Immature natural killer cell (primary cell): ENCODE results near the gene GAS6. TPM values are rescaled to one million over a fixed set of nuclear protein-coding genes. Genes with fewer than 3 reads are reported as not detected.

Source experiments
- DNase-seq, 3 donors: peaks; one replicate each; pipeline ENCODE4 v3.0.0; 2022; ENCODE audit warnings: mixed read lengths in 1 of 3
- H3K27ac Mint-ChIP-seq, 6 donors: one replicate each; pipeline ENCODE4 v1.8.0; 2020; ENCODE audit warnings: mixed read lengths in 6 of 6, mild to moderate bottlenecking in 5 of 6, inconsistent platforms in 4 of 6, moderate library complexity in 3 of 6
- H3K27me3 Mint-ChIP-seq, 3 donors: one replicate each; pipeline ENCODE4 v1.8.0; 2020 to 2021; ENCODE audit warnings: low read depth in 3 of 3, mild to moderate bottlenecking in 3 of 3, mixed read lengths in 3 of 3, moderate library complexity in 3 of 3, inconsistent platforms in 1 of 3
- H3K36me3 Mint-ChIP-seq, 3 donors: one replicate each; pipeline ENCODE4 v1.8.0; 2020; ENCODE audit warnings: mixed read lengths in 3 of 3, inconsistent platforms in 2 of 3, mild to moderate bottlenecking in 2 of 3
- H3K4me1 Mint-ChIP-seq, 2 donors: one replicate each; pipeline ENCODE4 v1.8.0; 2020; ENCODE audit warnings: inconsistent platforms in 2 of 2, mild to moderate bottlenecking in 2 of 2, mixed read lengths in 2 of 2, moderate library complexity in 1 of 2
- H3K4me3 Mint-ChIP-seq, 5 donors: one replicate each; pipeline ENCODE4 v1.8.0; 2020; ENCODE audit warnings: mild to moderate bottlenecking in 5 of 5, mixed read lengths in 5 of 5, inconsistent platforms in 3 of 5, moderate library complexity in 3 of 5
- H3K9me3 Mint-ChIP-seq, 6 donors: one replicate each; pipeline ENCODE4 v1.8.0; 2020; ENCODE audit warnings: mild to moderate bottlenecking in 6 of 6, mixed read lengths in 6 of 6, inconsistent platforms in 4 of 6, moderate library complexity in 3 of 6
- polyA plus RNA-seq, 3 donors: library from polyadenylated mRNA; unstranded; fragments of 300-500 nt; fragmentation: Illumina TruSeq; gene quantifications; one replicate each; pipeline ENCODE4 v1.2.3, GENCODE V29; 2021

Gene GAS6
- polyA plus RNA-seq, 3 donors from 2014 or later: 1.0 to 1.2 TPM; not detected in 1

DNA sequence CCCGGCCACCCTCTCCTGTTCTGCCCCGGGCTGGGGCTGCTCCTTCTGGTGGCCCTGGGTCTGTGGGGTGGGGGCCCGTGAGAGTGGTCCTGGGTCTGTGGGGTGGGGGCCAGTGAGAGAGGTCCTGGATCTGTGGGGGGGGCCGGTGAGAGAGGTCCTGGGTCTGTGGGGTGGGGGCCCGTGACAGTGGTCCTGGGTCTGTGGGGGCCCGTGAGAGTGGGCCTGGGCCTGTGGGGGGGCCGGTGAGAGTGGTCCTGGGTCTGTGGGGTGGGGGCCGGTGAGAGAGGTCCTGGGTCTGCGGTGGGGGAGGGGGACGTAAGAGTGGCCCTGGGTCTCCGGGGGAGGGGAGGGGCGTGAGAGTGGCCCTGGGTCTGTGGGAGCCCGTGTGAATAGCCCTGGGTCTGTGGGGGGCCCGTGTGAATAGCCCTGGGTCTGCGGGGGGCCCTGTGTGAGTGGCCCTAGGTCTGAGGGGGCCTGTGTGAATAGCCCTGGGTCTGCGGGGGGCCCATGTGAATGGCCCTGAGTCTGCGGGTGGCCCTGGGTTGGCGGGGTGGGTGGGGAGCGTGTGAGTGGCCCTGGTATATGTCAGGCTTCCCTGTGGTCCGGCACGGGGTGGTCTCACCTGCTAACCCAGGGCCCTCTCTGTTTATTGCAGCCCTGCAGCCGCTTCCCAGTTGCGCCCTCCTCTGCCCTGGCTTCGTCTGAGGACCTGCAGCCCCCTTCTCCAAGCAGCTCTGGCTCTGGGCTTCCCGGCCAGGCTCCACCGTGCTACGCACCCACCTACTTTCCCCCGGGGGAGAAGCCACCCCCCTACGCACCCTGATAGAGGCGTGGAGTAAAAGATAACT lies 52.6 kb downstream of the GAS6 start:
- peaks cover 0 to 6% (median 3%) of the 10 kb centered on the region in 3 donors for H3K27me3 Mint-ChIP-seq
- H3K4me3 Mint-ChIP-seq: no peak overlapping the region
- no peak for DNase-seq
- H3K9me3 Mint-ChIP-seq: peaks cover 0 to 3% (median 0%) of the 10 kb centered on the region in 6 donors
- no peaks in the 10 kb centered on the region for H3K36me3 Mint-ChIP-seq
- H3K4me1 Mint-ChIP-seq: peaks cover 11% of the 10 kb centered on the region in 2 donors
- H3K27ac Mint-ChIP-seq: no peak overlapping the region

DNA sequence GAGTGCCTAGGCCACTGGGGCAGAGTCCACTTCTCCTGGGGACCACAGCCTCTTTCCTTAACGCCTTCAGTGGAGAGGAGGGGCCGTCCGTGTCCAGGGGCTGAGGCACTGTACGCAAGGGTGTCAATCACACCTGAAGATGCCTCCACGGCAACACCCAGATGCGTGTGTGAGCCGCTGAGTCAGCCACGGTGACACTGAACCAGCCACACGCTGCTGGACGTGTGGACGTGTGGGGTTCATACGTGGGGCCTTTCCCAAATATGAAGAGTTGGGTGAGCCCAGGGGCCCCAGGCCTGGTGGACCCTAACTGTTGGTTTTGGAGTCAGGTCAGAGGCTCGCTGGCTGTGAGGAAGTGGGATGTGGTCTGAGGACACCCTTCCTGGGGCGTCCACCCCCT lies 53.2 kb downstream of the GAS6 start:
- no peak overlapping the region for H3K27ac Mint-ChIP-seq
- H3K27me3 Mint-ChIP-seq: peaks cover 0 to 5% (median 3%) of the 10 kb centered on the region in 3 donors
- no peaks in the 10 kb centered on the region for H3K36me3 Mint-ChIP-seq
- peaks cover 0 to 3% (median 0%) of the 10 kb centered on the region in 6 donors for H3K9me3 Mint-ChIP-seq
- H3K4me1 Mint-ChIP-seq: peaks cover 5% of the 10 kb centered on the region in 2 donors
- no peak for DNase-seq
- no peak overlapping the region for H3K4me3 Mint-ChIP-seq

DNA sequence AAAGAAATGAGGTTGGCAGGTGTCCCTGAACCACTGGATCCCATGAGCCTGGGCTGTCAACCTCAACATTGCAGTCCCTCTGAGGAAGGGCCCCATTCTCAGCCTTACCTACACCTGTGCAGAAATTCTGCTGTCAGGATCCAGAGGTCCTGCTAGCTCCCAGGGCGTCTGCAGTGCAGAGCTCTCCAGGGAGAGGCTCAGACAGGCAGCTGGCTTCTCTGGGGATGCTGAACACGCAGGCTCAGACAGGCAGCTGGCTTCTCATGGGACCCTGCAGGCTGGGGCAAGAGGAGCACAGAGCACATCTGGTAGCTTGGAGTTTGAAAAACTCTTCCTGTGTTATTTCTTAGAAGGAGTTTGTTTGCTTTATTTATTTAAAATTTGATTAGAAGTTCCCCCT lies 53.9 kb downstream of the GAS6 start:
- Mint-ChIP-seq H3K4me3 (no peak overlapping the region), H3K4me1 (peaks cover 0 to 1% of the 10 kb centered on the region in 2 donors), H3K27me3 (peaks cover 0 to 2% (median 0%) of the 10 kb centered on the region in 3 donors), H3K9me3 (peaks cover 0 to 3% (median 0%) of the 10 kb centered on the region in 6 donors), H3K36me3 (no peaks in the 10 kb centered on the region), H3K27ac (no peak overlapping the region)
- no peak for DNase-seq

DNA sequence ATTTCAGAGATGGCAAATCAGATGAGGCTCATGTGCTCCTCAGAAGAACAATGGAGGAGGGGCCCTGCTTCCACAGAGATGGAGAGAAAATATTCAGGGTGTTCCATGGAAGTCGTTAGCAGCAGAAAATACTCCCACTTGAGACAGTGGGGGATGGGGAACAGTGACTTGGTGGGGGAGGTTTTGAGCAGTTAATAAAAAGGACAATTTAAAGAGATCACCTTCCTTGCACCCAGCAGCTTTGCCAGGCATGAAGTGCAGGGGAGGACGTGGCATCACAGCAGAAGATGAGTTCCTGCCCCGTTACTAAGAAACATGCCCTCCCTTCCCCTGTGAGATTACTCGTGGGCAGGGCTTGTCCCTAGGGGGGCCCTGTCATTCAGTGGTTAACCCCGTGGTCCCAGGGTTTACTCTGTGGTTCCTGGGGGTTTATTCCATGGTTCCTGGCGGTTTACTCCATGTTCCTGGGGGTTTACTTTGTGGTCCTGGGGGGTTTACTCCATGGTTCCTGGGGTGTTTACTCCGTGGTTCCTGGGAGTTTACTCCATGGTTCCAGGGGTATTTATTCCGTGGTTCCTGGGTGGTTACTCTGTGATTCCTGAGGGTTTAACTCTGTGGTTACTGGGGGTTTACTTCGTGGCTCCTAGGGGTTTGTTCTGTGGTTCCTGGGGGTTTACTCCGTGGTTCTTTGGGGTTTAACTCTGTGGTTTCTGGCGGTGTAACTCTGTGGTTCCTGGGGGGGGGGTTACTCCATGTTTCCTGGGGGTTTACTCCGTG lies 55.6 kb downstream of the GAS6 start:
- Mint-ChIP-seq H3K9me3 (peaks cover 0 to 3% (median 0%) of the 10 kb centered on the region in 6 donors), H3K27ac (peak overlapping the region in 1 of 6 donors; percentile 60)

DNA sequence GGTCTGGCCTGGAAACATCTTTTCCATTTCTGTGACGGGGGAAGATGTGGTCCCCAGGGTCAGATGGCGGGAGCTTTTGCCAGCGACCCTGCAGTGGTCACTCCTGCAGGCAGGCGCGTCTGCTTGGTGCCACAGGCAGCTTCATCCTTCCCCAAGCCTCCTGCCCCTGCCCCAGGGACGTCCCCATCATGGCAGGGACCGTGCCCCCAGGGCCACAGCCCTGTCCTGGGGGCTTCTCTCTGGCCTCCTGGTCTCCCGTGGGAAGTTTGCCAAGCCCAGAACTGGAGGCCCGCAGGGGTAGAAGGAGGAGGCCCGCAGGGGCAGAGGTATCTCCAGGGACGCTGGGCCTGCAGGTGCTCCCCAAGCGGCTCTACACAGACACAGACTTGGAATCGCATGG lies 57.4 kb downstream of the GAS6 start:
- no peaks in the 10 kb centered on the region for H3K36me3 Mint-ChIP-seq
- peaks cover 0 to 1% of the 10 kb centered on the region in 2 donors for H3K4me1 Mint-ChIP-seq
- no peaks in the 10 kb centered on the region for H3K27me3 Mint-ChIP-seq
- no peak overlapping the region for H3K4me3 Mint-ChIP-seq
- H3K9me3 Mint-ChIP-seq: peaks cover 0 to 3% (median 0%) of the 10 kb centered on the region in 6 donors
- H3K27ac Mint-ChIP-seq: no peak overlapping the region
- no peak for DNase-seq

More for the DNA sequence above, 55.6 kb downstream of the GAS6 start:
- Mint-ChIP-seq H3K36me3 (no peaks in the 10 kb centered on the region), H3K27me3 (peaks cover 0 to 2% (median 0%) of the 10 kb centered on the region in 3 donors), H3K4me3 (peak overlapping the region in 1 of 5 donors; percentile 8), H3K4me1 (peaks cover 0 to 1% of the 10 kb centered on the region in 2 donors)
- no peak for DNase-seq

DNA sequence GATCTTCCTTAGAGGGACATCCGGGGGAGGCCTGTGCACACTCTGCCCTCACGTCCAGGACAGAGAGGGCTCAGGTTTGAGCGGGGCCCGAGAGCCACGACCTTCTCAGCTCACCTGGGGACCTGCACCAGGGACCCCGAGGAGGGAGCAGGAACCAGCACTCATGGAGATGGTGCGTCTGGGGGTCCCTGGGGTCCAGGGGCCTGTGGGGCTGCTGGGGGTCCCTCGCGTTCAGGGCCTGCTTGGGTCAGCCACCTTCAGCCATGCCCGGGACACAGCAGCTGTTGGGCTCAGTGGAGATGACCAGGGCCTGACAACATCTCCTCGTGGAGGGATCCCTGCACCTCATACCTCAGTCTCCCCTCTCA lies 57.8 kb downstream of the GAS6 start:
- H3K36me3 Mint-ChIP-seq: no peaks in the 10 kb centered on the region
- no peak overlapping the region for H3K4me3 Mint-ChIP-seq
- H3K9me3 Mint-ChIP-seq: peaks cover 0 to 3% (median 0%) of the 10 kb centered on the region in 6 donors
- no peak overlapping the region for H3K27ac Mint-ChIP-seq
- DNase-seq: no peak
- H3K4me1 Mint-ChIP-seq: peaks cover 0 to 1% of the 10 kb centered on the region in 2 donors
- H3K27me3 Mint-ChIP-seq: no peaks in the 10 kb centered on the region

DNA sequence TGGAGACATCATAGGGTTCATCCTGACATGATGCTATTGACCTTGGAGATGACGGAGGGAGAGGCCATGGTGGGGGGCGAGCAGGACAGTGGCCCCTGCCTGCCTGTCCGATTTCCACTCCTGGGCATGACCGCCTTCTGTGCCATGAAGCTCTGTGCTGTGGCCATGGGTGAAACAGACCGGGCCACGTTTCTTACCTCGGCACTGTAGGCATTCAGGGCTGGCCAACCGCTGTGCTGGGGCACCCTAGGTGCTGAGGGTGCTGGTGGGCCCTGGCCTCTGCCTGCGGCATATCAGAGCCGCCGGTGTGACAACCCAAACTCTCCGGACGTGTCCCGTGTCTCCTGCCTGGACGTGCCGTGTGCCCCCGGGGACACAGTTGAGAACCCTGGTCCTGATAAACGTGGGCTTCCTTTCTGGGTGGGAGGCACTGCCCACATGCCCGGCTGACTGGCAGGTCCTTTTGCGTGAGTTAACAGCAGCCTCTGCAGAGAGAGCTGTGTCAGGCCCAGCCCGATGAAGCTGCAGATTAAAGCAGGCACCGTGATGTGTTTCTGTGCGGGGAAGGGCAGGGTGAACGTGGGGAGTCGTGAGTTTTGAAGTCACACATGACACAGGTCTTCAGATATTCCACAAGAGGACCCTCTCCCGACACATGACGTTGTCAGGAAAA lies 58.3 kb downstream of the GAS6 start:
- Mint-ChIP-seq H3K9me3 (peaks cover 0 to 3% (median 0%) of the 10 kb centered on the region in 6 donors), H3K27me3 (no peaks in the 10 kb centered on the region), H3K4me3 (no peak overlapping the region), H3K4me1 (peaks cover 0 to 1% of the 10 kb centered on the region in 2 donors), H3K36me3 (no peaks in the 10 kb centered on the region), H3K27ac (no peak overlapping the region)
- DNase-seq: no peak

DNA sequence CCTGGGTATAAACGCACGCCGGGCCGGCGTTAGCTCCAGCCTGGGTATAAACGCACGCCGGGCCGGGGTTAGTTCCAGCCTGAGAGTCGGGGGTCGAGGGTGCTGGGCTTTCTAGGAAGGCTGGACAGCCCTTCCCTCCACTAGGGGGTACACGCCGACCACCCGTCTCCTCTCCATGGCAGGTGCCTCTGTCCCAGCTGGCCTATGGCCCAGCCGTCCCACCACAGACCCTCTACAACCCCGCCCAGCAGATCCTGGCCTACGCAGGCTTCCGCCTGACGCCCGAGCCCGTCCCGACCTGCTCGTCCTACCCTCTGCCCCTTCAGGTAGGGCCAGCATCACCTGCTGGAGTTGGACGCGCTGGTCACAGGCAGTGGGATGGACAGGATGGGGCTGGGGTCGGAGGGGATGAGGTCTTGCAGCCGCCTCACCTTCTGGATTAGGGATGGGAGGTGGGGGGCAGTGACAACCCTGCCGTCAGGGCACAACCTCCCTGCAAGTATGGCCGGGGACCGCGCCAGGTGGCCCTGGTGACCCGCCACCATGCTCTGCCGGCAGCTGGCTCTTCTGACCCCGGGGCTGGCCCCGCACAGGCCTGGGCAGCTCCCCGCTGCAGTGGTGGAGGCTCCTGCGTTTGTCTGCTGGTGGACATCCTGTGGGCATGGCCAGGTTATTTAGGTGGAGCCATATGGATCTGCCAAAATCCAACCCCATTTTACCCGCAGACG lies 59.0 kb downstream of the GAS6 start:
- Mint-ChIP-seq H3K4me3 (no peak overlapping the region), H3K9me3 (peaks cover 0 to 3% (median 0%) of the 10 kb centered on the region in 6 donors), H3K36me3 (no peaks in the 10 kb centered on the region), H3K27me3 (no peaks in the 10 kb centered on the region), H3K4me1 (peaks cover 0 to 1% of the 10 kb centered on the region in 2 donors), H3K27ac (no peak overlapping the region)
- DNase-seq: no peak

DNA sequence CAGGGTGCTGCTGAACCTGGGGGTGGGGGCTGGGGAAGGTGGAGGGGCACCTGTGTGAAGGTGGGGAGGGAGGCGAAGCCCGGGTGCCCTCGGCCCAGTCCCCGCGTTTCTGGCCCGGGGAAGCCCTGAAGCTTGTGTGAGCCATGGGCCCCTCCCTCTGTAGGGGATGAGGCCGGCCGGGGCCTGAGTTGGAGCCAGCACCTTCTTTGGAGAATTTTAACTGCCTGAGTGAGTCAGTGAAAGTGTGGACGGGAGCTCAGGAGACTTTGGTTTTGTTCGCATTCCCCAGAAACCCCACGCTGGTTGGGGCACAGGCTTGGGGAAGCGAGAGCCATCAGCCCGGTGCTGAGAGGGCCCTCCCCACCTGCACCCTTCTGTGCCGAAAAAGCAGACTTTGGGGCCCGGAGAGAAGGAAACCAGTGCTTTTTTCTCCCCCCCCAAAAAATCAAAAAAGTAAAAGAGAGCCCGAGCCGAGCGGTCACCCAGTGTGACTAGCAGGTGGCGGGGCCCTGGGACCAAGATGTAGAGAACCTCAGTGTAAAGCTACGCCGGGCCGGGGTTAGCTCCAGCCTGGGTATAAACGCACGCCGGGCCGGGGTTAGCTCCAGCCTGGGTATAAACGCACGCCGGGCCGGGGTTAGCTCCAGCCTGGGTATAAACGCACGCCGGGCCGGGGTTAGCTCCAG lies 59.7 kb downstream of the GAS6 start:
- Mint-ChIP-seq H3K9me3 (peaks cover 0 to 3% (median 0%) of the 10 kb centered on the region in 6 donors), H3K36me3 (no peaks in the 10 kb centered on the region), H3K27me3 (no peaks in the 10 kb centered on the region), H3K4me3 (no peak overlapping the region), H3K27ac (no peak overlapping the region), H3K4me1 (peaks cover 0 to 1% of the 10 kb centered on the region in 2 donors)
- DNase-seq: no peak

DNA sequence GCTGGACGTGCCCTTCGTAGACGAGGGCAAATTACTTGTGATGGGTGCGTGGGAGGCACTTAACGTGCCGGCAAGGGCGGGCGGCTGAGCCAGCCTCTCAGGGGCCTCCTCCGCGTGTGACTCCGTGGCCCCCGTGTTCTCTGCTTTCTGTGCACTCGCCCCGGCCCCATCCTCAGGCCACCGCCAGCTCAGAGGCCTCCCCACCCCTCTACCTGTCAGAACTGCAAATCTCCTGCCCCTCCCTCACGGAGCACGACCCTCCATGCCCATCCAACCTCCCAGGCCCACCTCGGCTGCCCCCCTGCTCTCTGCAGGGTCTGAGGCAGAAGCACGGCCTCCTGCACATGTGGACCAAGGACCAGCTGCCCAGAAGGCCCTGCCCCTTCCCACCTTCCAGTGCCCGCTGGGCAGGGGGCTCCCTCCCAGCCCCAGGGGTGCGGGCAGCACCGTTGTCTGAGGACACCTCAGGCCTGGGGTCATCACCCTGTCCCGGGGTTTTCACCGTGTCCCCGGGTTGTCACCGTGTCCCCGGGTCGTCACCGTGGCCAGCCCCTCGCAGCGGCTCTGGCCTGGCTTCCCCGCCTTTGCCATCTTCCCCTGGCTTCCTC lies 60.4 kb downstream of the GAS6 start:
- Mint-ChIP-seq H3K27me3 (no peaks in the 10 kb centered on the region), H3K36me3 (no peaks in the 10 kb centered on the region), H3K27ac (no peak overlapping the region), H3K9me3 (no peaks in the 10 kb centered on the region), H3K4me1 (no peaks in the 10 kb centered on the region), H3K4me3 (no peak overlapping the region)
- no peak for DNase-seq

DNA sequence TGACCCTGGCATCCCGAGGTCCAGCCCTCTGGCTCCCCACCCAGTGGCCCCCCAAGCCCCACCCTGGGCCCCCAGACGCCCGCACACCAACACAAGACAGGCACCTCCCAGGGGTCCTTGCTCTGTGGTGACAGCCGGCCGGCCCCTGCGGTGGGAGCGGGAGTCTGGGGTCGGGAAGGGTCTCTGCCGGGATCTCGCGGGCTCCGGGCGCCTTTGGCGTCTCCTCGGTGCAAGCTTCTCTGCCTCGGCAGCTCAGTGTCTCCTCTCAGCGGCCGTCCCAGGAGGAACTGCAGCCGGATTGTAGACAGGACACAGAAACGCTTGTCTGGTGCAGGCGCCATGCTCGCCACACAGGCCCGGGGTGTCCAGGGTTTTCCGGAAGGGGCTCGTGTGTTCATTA lies 61.1 kb downstream of the GAS6 start:
- Mint-ChIP-seq H3K4me3 (no peak overlapping the region), H3K36me3 (no peaks in the 10 kb centered on the region), H3K27ac (no peak overlapping the region), H3K9me3 (no peaks in the 10 kb centered on the region), H3K27me3 (no peaks in the 10 kb centered on the region), H3K4me1 (no peaks in the 10 kb centered on the region)
- DNase-seq: no peak

DNA sequence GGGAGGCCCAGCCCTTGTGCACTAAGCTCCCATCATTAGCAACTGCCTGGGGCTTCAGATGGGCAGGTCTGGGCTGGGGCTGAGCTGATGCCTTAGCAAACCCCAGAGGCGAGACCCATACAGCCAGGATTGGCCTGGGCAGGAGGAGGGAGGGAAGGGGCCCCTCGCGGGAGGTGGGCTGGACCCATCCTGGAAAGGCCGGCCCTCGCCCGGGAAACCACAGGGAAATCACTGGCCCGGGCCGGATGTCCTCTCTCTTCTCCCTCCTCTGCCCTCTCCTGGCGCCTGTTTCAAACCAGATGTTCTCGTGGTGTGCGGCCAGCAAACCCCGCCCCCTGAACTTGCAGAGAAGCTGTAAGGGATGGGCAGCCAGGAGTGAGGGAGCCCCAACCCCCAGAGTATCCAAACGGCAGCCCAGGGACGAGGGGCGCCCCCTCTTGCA lies 61.8 kb downstream of the GAS6 start:
- H3K27ac Mint-ChIP-seq: no peak overlapping the region
- no peak overlapping the region for H3K4me3 Mint-ChIP-seq
- H3K9me3 Mint-ChIP-seq: no peaks in the 10 kb centered on the region
- no peaks in the 10 kb centered on the region for H3K36me3 Mint-ChIP-seq
- no peaks in the 10 kb centered on the region for H3K4me1 Mint-ChIP-seq
- no peaks in the 10 kb centered on the region for H3K27me3 Mint-ChIP-seq
- DNase-seq: no peak
